ENCODE measurements around the gene FCGR3A.

The FCGR3A gene

DNA sequence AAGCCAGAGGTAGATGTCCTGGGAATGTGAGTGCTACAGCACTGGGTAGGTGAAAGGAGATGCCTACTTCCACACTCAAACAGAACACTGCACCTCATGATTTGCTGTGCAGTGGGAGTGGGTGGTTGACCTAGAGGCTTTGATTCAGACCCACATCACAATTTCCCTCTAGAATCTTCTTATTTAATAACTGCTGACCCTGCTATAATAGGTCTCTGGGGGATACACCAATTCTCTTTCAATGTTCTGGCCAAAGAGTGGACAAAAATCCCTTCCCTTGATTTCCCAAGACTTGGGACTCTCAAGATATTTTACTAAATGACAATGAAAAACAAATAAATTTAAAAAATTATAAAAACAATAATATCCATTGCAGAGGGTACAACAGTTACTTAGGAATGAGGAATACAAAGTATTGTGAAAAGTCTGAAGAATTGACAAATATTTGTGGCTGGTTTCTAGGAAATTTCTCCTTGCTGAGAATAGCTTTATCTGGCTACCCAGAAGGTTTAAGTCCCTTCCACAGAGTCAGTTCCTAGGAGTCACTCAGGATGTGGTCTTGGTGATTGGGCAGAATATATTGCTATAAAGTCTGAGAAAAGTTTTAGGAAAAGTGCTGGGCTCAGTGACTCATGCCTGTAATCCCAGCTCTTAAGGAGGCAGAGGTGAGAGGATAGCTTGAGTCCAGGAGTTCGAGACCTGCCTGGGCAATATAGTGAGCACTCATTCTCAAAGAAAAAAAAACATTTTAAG, 46.8 kb downstream of the FCGR3A start:
- in situ Hi-C loops (cut with MboI; ENCODE audit: low sequenced_read_pairs) = no loop called here

DNA sequence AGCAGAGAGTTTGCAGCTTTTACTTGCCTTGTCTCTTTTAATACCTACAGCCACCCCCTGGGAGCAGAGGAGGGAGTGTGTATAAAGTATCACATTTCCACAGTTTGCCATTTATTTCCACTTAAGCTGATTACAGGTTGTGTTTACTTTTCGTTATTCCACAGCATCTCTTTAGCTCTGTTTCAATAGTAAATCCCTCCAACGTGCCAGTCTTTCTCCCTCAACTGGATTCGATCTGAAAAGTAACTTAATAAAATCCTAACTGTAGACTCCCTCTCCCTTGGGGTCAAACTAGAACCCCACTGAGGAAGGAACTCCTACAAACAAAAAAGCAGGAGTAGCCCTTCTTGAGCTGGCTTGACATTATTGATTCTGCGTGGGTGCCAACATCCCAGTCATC, 47.4 kb downstream of the FCGR3A start:
- in situ Hi-C loops (cut with MboI; ENCODE audit: low sequenced_read_pairs) = no loop called here

DNA sequence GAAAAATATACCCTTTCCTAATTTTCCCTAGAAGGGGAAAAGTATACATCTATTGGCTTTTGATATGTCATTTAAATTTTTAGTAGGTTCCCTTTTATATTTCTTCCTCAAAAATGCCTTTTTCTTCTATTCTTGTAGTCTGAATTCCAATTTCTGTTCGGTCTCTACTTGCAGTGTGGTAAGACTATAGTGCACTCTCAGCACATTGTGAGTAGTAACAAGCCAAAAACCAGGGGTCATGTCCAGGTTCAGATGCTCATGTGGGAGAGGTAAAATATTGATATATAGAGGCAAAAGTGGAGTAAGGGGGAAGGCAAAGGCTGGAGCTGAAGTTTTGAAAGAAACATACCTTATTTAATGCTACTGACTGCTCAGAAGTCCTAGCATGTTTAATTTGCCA, 48.4 kb downstream of the FCGR3A start:
- in situ Hi-C loops (cut with MboI; ENCODE audit: low sequenced_read_pairs) = no loop called here

GRCh38 chr1:161499099-161500039, 50.2 kb downstream of the FCGR3A start:
- in situ Hi-C loops (cut with MboI; ENCODE audit: low sequenced_read_pairs) = no loop called here

- in situ Hi-C loops (cut with MboI; ENCODE audit: low sequenced_read_pairs) = no loop called here
Observed at GRCh38 chr1:161498646-161499045, 51.0 kb downstream of the FCGR3A start.

DNA sequence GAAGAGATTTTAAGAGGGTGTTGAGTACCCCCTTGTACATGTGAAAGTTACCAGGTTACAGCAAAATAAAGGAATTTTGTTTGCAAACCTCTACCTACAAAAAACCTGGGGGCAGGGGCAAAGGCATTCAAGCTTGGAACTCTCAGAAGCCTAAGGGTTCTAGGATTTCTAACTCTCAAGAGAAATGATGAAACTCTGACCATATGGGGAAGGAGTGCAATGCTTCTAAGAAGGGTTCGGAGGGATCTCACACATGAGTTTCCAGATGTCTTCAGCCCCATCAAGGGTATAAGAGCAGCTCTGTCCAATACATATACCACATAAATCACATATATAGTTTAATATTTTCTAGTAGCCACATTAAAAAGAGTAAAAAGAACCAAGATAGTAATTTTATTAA, 51.7 kb downstream of the FCGR3A start:
- in situ Hi-C loops (cut with MboI; ENCODE audit: low sequenced_read_pairs) = no loop called here

- in situ Hi-C loops (cut with MboI; ENCODE audit: low sequenced_read_pairs) = no loop called here
Observed at GRCh38 chr1:161495490-161495889, 54.1 kb downstream of the FCGR3A start.

DNA sequence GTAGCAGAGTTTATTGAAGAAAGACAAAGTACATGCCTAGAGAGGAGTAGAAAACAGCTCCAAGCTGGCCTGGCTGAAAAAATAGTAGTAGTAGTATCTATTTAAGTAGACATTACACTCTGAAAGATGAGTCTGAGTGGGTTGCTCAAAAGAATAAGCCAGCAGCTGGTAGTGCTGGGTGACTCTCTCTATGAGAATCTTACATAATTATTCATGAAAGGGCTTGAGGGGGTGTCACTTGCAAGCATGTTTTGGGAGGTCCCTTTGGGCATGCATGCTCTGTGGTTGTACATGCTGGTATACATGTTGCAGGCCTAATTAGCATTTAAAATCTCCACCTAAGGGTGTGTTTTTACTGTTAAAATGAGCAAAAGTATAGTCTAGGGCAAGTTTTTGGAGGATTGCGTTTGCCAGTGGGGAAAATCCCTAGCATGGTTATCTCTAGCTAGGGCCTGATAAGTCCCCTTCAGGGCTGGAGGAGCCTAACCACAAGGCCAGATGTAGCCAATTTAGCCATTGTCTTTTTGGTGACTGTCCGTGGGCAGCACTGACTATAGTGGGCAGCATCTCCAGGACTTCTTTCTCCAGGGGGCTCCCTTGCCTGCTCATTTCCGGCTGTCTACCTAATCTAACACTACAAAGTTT, 55.4 kb downstream of the FCGR3A start:
- in situ Hi-C loops (cut with MboI; ENCODE audit: low sequenced_read_pairs) = no loop called here

- in situ Hi-C loops (cut with MboI; ENCODE audit: low sequenced_read_pairs) = no loop called here
Observed at GRCh38 chr1:161492827-161493226, 56.8 kb downstream of the FCGR3A start.
